ENCODE results near the gene PUSL1. TPM values are rescaled to one million over a fixed set of nuclear protein-coding genes. Genes with fewer than 3 reads are reported as not detected.

Gene PUSL1
- total and polyA plus RNA-seq, 2 experiments from 2014 or later, result 30.9 to 36.2 TPM

DNA sequence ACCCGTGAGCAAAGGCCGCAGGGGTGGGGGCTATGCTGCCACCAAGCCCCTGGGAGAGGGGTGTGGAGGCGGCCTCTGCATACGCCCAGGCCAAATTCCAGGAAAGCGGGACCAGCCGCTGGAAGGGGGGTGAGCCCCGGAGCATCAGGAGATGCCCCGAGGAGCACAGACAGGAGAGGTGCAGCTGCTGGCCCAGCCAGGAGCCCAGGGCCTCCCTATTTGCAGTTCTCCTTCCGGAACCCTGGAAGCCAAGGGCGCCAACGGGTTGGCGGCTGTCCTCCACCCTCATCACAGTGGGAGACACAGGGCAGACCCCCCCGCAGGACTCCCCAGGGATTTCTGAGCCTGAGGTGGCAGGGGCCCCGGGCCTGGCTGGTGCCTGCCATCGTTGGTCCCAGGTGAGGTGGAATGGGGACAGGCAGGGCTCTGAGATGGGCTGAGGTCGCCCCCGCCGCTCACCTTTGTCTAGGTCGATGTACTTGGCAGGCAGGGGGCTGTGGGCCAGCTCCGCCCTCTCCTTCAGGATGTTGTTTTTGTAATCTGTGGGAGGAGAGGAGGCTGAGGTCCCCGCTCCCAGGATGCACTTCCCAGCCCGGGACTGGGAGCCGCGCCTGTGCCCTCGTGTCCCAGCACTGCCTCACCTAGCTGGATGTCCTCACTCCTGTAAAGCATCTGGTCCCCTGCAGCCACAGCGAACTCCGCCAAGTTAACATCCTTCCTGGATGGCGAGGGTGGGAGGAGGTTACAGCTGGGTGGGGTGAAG, 45.2 kb downstream of the PUSL1 start:
- Histone ChIP-seq H4K20me1 (ENCODE audit: insufficient read depth) (no peaks in the 10 kb centered on the region; the same call in 1 of the 2 replicates), H3K4me2 (ENCODE audit: unreplicated experiment) (peak overlapping the region; percentile 21), H3K4me3 (no peak overlapping the region), H2AFZ (no peak overlapping the region), H3F3A (ENCODE audit: insufficient read depth) (peaks cover 28% of the 10 kb centered on the region), H3K9me3 (ENCODE audit: low read depth) (no peaks in the 10 kb centered on the region), H3K27me3 (replicated peaks; ENCODE audit: insufficient read depth) (no peaks in the 10 kb centered on the region), H3K4me1 (ENCODE audit: insufficient read depth) (peaks cover 14% of the 10 kb centered on the region; the same call in 1 of the 2 replicates), H3K9ac (peak overlapping the region; percentile 24; the same call in 1 of the 2 replicates), H3K79me2 (ENCODE audit: insufficient read depth) (peaks cover 72% of the 10 kb centered on the region), H3K36me3 (ENCODE audit: low read depth) (peaks cover 6% of the 10 kb centered on the region; the same call in 1 of the 2 replicates), H3K9me2 (ENCODE audit: insufficient read depth) (no peaks in the 10 kb centered on the region), H3K27ac (0 out of 2 replicates have a peak overlapping the region, but pooled peaks have one; percentile 15)
- DNase-seq, result no peak
- in situ Hi-C loops (cut with MboI), result no loop called here
- TF ChIP-seq EZH2phosphoT487 (IDR thresholded peaks at IDR 0.05; ENCODE audit: insufficient read depth, low read depth) (no peak), EZH2 (IDR thresholded peaks at IDR 0.05; ENCODE audit: insufficient read depth, poor library complexity, severe bottlenecking) (no peak)
- 83 to 85% methylated on average over 21 to 28 of the region's 28 CpGs for WGBS, 2 experiments (ENCODE audit: low coverage in 1 of 2, low lambda C conversion rate in 2 of 2, missing lambda C conversion rate in 2 of 2)

DNA sequence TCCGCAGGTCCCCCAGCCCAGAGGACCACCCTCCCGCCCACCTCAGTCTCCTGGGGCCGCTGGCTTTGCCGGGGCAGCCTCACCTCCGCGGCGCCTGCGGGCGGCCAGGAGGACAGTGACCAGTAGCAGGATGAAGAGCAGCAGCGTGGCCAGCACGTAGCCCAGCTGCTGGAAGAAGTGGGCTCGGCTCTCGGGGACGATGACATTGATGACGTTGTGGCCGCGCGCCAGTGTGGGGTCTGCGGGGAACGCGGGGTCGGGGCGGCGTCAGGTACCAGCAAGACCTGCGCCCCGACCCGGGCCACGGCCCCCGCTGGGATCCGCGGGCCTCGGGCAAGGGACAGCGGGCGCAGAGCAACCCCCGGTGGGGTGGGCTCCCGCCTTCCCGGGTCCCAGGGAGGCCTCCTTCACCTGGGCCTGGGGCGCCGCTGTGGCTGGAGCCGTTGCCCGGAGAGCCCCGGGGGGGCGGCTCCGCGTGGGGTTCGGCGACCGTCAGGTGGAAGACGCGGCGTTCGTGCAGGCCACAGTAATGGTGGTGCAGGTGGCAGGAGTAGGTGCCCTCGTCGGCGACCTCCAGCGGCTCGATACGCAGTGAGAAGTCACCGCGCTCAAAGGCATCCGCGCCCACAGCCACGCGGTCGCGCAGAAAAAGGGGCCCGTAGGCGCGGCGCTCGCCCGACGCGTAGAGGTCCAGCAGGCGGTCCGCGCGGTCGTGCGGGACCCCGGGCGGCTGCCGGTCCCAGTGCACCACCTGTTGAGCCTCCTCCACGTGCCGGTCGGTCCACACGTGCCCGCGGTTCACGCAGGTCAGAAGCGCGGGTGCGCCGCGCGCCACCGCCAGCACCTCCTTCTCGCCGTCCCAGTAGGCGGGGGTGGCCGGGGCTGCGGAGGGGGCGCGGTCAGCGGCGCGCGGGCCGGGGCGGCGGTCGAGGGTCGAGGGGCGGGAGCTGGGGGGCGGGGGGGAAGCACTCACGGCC, 46.2 kb downstream of the PUSL1 start:
- Histone ChIP-seq H3F3A (ENCODE audit: insufficient read depth) (peaks cover 36% of the 10 kb centered on the region), H4K20me1 (ENCODE audit: insufficient read depth) (no peaks in the 10 kb centered on the region; the same call in 1 of the 2 replicates), H3K4me2 (ENCODE audit: unreplicated experiment) (no peak overlapping the region), H3K36me3 (ENCODE audit: low read depth) (peaks cover 6% of the 10 kb centered on the region; the same call in 1 of the 2 replicates), H3K4me3 (peak overlapping the region; percentile 94; the same call in 1 of the 2 replicates), H2AFZ (no peak overlapping the region), H3K9me3 (ENCODE audit: low read depth) (no peaks in the 10 kb centered on the region), H3K9me2 (ENCODE audit: insufficient read depth) (no peaks in the 10 kb centered on the region), H3K9ac (peak overlapping the region; percentile 96), H3K27ac (0 out of 2 replicates have a peak overlapping the region, but pooled peaks have one; percentile 15), H3K27me3 (replicated peaks; ENCODE audit: insufficient read depth) (no peaks in the 10 kb centered on the region), H3K79me2 (ENCODE audit: insufficient read depth) (peaks cover 69% of the 10 kb centered on the region), H3K4me1 (ENCODE audit: insufficient read depth) (peaks cover 24% of the 10 kb centered on the region)
- TF ChIP-seq EZH2 (IDR thresholded peaks at IDR 0.05; ENCODE audit: insufficient read depth, poor library complexity, severe bottlenecking), result no peak
- TF ChIP-seq EZH2phosphoT487 (IDR thresholded peaks at IDR 0.05; ENCODE audit: insufficient read depth, low read depth), result no peak
- DNase-seq, result no peak
- 80 to 82% methylated on average over 77 to 110 of the region's 116 CpGs for WGBS, 2 experiments (ENCODE audit: low coverage in 1 of 2, low lambda C conversion rate in 2 of 2, missing lambda C conversion rate in 2 of 2)
- in situ Hi-C loops (cut with MboI), result no loop called here

DNA sequence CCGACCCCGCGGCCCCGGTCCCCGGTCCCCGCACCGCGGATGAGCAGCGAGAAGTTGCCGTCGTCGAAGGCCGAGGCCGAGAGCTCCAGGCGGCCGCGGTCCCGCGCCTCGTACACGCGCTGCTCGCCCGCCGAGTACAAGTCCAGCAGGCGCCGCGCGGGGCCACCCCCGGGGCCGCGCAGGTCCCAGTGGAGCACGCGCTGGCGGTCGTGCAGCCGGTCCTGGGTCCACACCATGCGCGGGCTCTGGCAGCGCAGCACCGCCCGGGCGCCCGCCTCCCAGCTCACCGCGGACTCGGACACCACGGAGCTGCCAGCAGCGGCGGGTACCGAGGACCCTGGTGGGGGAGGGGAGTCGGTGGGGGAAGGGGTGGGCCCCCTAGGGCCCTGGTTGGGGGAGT, 47.0 kb downstream of the PUSL1 start:
- DNase-seq, result peak; percentile 77
- no peak for TF ChIP-seq EZH2 (IDR thresholded peaks at IDR 0.05; ENCODE audit: insufficient read depth, poor library complexity, severe bottlenecking)
- TF ChIP-seq EZH2phosphoT487 (IDR thresholded peaks at IDR 0.05; ENCODE audit: insufficient read depth, low read depth), result no peak
- no peak overlapping the region for H2AFZ ChIP-seq
- WGBS, 2 experiments (ENCODE audit: low coverage in 1 of 2, low lambda C conversion rate in 2 of 2, missing lambda C conversion rate in 2 of 2), result 11 to 12% methylated on average over 28 to 45 of the region's 52 CpGs
- H3K4me1 ChIP-seq (ENCODE audit: insufficient read depth), result peaks cover 30% of the 10 kb centered on the region
- in situ Hi-C loops (cut with MboI), result no loop called here
- H3F3A ChIP-seq (ENCODE audit: insufficient read depth), result peaks cover 36% of the 10 kb centered on the region
- H3K9me3 ChIP-seq (ENCODE audit: low read depth), result no peaks in the 10 kb centered on the region
- H3K9ac ChIP-seq, result peak overlapping the region; percentile 96
- peaks cover 6% of the 10 kb centered on the region; the same call in 1 of the 2 replicates for H3K36me3 ChIP-seq (ENCODE audit: low read depth)
- H3K4me3 ChIP-seq, result peak overlapping the region; percentile 94
- peak overlapping the region; percentile 80 for H3K4me2 ChIP-seq (ENCODE audit: unreplicated experiment)
- H4K20me1 ChIP-seq (ENCODE audit: insufficient read depth), result no peaks in the 10 kb centered on the region; the same call in 1 of the 2 replicates
- no peaks in the 10 kb centered on the region for H3K27me3 ChIP-seq (replicated peaks; ENCODE audit: insufficient read depth)
- peaks cover 69% of the 10 kb centered on the region for H3K79me2 ChIP-seq (ENCODE audit: insufficient read depth)
- no peaks in the 10 kb centered on the region for H3K9me2 ChIP-seq (ENCODE audit: insufficient read depth)
- H3K27ac ChIP-seq, result 0 out of 2 replicates have a peak overlapping the region, but pooled peaks have one; percentile 20
